Ovary (tissue), 3 donors: Measurements from ENCODE around the gene GALE.

Experiments
- EP300 ChIP-seq: sonication (generic); formaldehyde crosslinking; IDR thresholded peaks from one replicate; pipeline ENCODE4 v1.6.1; 2017; ENCODE audit warnings: antibody characterized with exemption
- POLR2A ChIP-seq: fragments of 450-650 bp; IDR thresholded peaks from one replicate; pipeline ENCODE4 v1.6.1; 2017; ENCODE audit warnings: antibody characterized with exemption, mild to moderate bottlenecking, moderate library complexity
- TF ChIP-seq, protein P1 (sequence below), 3 donors: fragments of 450-650 bp in 2 of 3; fragments of 200-600 bp in 1 of 3; IDR thresholded peaks; one replicate each; pipeline versions ENCODE4 v1.5.1 to v1.8.0; 2016 to 2022; ENCODE audit warnings: antibody characterized with exemption in 3 of 3, mild to moderate bottlenecking in 1 of 3
- donor health status: DM: no; HTN: no; CAD: no.

DNA sequence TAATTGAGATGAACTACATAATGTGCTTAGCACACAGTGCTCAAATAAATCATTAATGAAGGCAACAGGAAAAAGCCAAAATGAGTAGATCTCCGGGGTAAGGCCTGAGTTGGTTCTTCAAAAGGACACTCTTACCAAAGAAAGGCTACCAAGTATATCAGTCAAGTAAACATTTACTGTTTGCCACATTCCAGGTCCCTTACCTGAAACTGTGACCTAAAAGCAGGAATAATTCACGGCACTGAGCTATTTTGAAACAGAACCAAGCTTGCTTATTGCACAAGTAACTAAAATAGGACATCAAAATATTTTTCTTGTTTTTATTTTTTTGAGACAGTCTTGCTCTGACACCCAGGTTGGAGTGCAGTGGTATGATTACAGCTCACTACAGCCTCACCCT lies 24.3 kb downstream of the GALE start:
- TF ChIP-seq, protein P1, sequence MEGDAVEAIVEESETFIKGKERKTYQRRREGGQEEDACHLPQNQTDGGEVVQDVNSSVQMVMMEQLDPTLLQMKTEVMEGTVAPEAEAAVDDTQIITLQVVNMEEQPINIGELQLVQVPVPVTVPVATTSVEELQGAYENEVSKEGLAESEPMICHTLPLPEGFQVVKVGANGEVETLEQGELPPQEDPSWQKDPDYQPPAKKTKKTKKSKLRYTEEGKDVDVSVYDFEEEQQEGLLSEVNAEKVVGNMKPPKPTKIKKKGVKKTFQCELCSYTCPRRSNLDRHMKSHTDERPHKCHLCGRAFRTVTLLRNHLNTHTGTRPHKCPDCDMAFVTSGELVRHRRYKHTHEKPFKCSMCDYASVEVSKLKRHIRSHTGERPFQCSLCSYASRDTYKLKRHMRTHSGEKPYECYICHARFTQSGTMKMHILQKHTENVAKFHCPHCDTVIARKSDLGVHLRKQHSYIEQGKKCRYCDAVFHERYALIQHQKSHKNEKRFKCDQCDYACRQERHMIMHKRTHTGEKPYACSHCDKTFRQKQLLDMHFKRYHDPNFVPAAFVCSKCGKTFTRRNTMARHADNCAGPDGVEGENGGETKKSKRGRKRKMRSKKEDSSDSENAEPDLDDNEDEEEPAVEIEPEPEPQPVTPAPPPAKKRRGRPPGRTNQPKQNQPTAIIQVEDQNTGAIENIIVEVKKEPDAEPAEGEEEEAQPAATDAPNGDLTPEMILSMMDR (IDR thresholded peaks at IDR 0.05) = no peak
- no peak for TF ChIP-seq POLR2A
- TF ChIP-seq EP300 = no peak
